HuH-7 (cell line): ENCODE data around the gene GLYATL1B.
"Not testable (repeated sequence)": the region's sequence is repeated elsewhere in the genome, so short reads cannot be mapped to it uniquely, and the experiment has no call there.

Experiments
- DNase-seq: peaks from one replicate; pipeline ENCODE4 v3.0.0; 2011; ENCODE audit warnings: low spot score

The GLYATL1B gene

GRCh38 chr11:59086007-59086406 is at the start of gene GLYATL1B:
Gene GLYATL1B, plus strand, starts transcription at chr11:59086307. Its CDS starts 0 bp downstream, at chr11:59086307.
- DNase-seq: not testable (repeated sequence)

GRCh38 chr11:59036542-59036941 is 49.6 kb upstream of the GLYATL1B start:
- DNase-seq: not testable (repeated sequence)

GRCh38 chr11:59037434-59037833 is 48.7 kb upstream of the GLYATL1B start:
- DNase-seq: not testable (repeated sequence)

- DNase-seq: no peak
Measured at GRCh38 chr11:59040607-59041006, 45.5 kb upstream of the GLYATL1B start.

- DNase-seq: not testable (repeated sequence)
Measured at GRCh38 chr11:59051383-59051782, 34.7 kb upstream of the GLYATL1B start.

- not testable (repeated sequence) for DNase-seq
Measured at GRCh38 chr11:59052355-59052754, 33.8 kb upstream of the GLYATL1B start.

- no peak for DNase-seq
Measured at GRCh38 chr11:59053387-59053786, 32.7 kb upstream of the GLYATL1B start.

GRCh38 chr11:59058120-59059033 is 27.7 kb upstream of the GLYATL1B start:
- DNase-seq: peak; percentile 75

GRCh38 chr11:59060096-59060495 is 26.0 kb upstream of the GLYATL1B start:
- DNase-seq: not testable (repeated sequence)

GRCh38 chr11:59062602-59063529 is 23.2 kb upstream of the GLYATL1B start:
- no peak for DNase-seq

- not testable (repeated sequence) for DNase-seq
Measured at GRCh38 chr11:59063996-59064727, 21.9 kb upstream of the GLYATL1B start.

- DNase-seq: no peak
Measured at GRCh38 chr11:59069087-59069486, 17.0 kb upstream of the GLYATL1B start.

GRCh38 chr11:59076876-59077571 is 9.1 kb upstream of the GLYATL1B start:
- DNase-seq: no peak

GRCh38 chr11:59078435-59078834 is 7.7 kb upstream of the GLYATL1B start:
- DNase-seq: no peak

- no peak for DNase-seq
Measured at GRCh38 chr11:59079086-59079485, 7.0 kb upstream of the GLYATL1B start.

- not testable (repeated sequence) for DNase-seq
Measured at GRCh38 chr11:59080421-59080820, 5.7 kb upstream of the GLYATL1B start.

GRCh38 chr11:59081430-59082020 is 4.6 kb upstream of the GLYATL1B start:
- not testable (repeated sequence) for DNase-seq

GRCh38 chr11:59088162-59088561 is 2.1 kb downstream of the GLYATL1B start:
- DNase-seq: no peak

GRCh38 chr11:59093576-59093975 is 7.5 kb downstream of the GLYATL1B start:
- DNase-seq: not testable (repeated sequence)

- DNase-seq: not testable (repeated sequence)
Measured at GRCh38 chr11:59095225-59095624, 9.1 kb downstream of the GLYATL1B start.
